Progenitor cell of endocrine pancreas (in vitro differentiated cells): Measurements from ENCODE around the gene HAND2. TPM values are rescaled to one million over a fixed set of nuclear protein-coding genes. Genes with fewer than 3 reads are reported as not detected.

Experiments used
- DNase-seq: peaks from one replicate; pipeline ENCODE4 v3.0.0; 2021; ENCODE audit warnings: low spot score; ENCODE audit not compliant: unreplicated experiment
- H3K27ac Mint-ChIP-seq: 2 replicates; pipeline ENCODE4 v1.8.0; 2021; ENCODE audit warnings: mild to moderate bottlenecking, moderate library complexity, mixed read lengths
- H3K27me3 Mint-ChIP-seq: 2 replicates; pipeline ENCODE4 v1.8.0; 2021; ENCODE audit warnings: mixed read lengths
- H3K36me3 Mint-ChIP-seq: 2 replicates; pipeline ENCODE4 v1.8.0; 2022; ENCODE audit warnings: mixed read lengths; ENCODE audit not compliant: insufficient read depth
- H3K4me1 Mint-ChIP-seq: 2 replicates; pipeline ENCODE4 v1.8.0; 2021; ENCODE audit warnings: low read depth, mixed read lengths
- H3K4me3 Mint-ChIP-seq: 2 replicates; pipeline ENCODE4 v1.8.0; 2021; ENCODE audit warnings: low read depth, mild to moderate bottlenecking, moderate library complexity, mixed read lengths
- H3K9me3 Mint-ChIP-seq: 2 replicates; pipeline ENCODE4 v1.8.0; 2021; ENCODE audit warnings: low read depth, mixed read lengths
- total RNA-seq: library from RNA; stranded (reverse); gene quantifications from 2 replicates; pipeline ENCODE4 v1.2.1, GENCODE V29; 2021
- TF ChIP-seq, protein P1 (sequence below): fragments of 200-600 bp; sonication (generic); IDR thresholded peaks from one replicate; pipeline ENCODE4 v1.5.0; 2021; ENCODE audit warnings: antibody characterized with exemption, mild to moderate bottlenecking; ENCODE audit not compliant: unreplicated experiment

The HAND2 gene
- total RNA-seq, 1 donor from 2014 or later = 2.5 TPM

DNA sequence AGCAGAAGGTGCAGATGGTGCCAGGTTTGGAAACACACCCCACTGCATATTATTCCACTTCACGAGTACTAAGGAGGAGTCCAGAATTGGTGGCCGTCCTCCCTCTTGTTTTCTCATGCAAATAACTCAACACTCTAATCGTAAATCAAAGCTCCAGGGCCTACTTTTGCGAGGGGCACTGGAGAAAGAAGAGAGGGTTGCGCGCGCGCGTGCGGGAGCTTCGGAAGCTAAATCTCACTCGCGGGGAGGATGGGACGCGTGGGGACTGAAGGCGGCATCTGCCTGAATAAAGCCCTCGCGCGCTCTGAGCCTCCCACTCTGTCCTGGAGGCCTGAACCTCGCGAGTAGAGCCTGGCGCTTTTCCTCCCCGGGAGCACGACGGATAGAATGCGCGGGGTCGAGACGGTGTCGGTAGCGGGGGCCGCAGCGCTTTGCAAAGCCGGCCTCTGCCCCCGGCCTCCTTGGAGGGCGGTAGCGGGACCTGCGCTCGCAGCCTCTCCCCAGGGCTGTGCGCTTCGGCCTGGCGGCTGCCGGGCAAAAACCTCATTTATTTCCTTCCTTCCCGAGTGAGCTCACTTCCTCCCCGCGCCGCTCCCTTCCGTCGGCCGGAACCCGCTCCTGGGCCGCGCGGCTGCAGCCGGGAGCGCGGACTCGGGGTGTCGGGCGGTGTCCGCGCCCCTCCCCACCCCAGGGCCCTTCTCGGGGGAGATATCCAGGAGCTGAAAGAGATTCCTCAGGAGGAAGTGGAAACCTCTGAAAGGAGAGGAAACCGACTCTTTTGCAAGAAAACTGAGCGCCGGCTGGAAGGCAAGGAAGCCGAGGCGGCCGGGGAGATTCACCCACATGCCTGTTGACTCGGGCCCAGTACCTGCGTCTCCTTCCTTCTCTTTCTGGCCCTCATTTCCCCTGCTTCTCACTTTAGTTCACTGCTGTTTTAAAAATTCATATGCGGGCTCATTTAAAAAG, 20.7 kb downstream of the HAND2 start:
- TF ChIP-seq, protein P1, sequence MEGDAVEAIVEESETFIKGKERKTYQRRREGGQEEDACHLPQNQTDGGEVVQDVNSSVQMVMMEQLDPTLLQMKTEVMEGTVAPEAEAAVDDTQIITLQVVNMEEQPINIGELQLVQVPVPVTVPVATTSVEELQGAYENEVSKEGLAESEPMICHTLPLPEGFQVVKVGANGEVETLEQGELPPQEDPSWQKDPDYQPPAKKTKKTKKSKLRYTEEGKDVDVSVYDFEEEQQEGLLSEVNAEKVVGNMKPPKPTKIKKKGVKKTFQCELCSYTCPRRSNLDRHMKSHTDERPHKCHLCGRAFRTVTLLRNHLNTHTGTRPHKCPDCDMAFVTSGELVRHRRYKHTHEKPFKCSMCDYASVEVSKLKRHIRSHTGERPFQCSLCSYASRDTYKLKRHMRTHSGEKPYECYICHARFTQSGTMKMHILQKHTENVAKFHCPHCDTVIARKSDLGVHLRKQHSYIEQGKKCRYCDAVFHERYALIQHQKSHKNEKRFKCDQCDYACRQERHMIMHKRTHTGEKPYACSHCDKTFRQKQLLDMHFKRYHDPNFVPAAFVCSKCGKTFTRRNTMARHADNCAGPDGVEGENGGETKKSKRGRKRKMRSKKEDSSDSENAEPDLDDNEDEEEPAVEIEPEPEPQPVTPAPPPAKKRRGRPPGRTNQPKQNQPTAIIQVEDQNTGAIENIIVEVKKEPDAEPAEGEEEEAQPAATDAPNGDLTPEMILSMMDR = no peak

DNA sequence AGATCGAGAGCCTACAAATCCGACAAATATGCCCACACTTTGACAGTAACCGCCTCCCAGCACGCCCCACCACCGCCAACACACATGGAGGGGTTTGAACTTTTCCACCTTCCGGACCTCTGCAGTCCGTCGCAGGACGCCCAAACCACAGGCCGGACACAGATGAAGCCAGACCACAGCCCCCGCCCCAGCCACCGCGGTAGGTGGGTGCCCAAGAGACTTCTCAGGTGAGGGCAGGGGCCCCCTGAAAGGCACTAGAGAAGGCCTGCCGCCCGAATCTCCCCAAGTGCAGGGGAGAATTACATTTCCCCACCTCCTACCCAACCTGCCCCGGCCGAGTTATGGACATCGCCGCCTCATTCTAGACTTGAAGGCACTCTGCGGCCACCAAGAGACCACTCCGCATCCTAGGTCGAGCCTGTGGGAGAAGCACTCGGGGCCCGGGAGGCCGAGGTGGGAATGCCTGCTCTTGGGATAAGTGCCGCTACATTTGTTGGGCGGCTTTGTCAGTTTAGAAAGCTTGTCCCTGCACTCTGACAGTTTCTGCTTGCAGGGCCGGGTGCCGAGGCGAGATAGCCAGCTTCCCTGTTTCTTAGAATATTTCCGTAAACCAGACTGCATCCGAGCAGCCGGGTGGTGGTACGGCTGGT, 21.5 kb downstream of the HAND2 start:
- TF ChIP-seq, protein P1 = no peak
- peaks cover 2% of the 10 kb centered on the region for H3K36me3 Mint-ChIP-seq

More for the DNA sequence above, 20.7 kb downstream of the HAND2 start:
- H3K27me3 Mint-ChIP-seq = peaks cover 97% of the 10 kb centered on the region
- peak overlapping the region; percentile 71 for H3K4me3 Mint-ChIP-seq
- DNase-seq = no peak
- no peaks in the 10 kb centered on the region for H3K9me3 Mint-ChIP-seq
- peaks cover 2% of the 10 kb centered on the region for H3K36me3 Mint-ChIP-seq
- H3K4me1 Mint-ChIP-seq = peaks cover 12% of the 10 kb centered on the region
- H3K27ac Mint-ChIP-seq = no peak overlapping the region

DNA sequence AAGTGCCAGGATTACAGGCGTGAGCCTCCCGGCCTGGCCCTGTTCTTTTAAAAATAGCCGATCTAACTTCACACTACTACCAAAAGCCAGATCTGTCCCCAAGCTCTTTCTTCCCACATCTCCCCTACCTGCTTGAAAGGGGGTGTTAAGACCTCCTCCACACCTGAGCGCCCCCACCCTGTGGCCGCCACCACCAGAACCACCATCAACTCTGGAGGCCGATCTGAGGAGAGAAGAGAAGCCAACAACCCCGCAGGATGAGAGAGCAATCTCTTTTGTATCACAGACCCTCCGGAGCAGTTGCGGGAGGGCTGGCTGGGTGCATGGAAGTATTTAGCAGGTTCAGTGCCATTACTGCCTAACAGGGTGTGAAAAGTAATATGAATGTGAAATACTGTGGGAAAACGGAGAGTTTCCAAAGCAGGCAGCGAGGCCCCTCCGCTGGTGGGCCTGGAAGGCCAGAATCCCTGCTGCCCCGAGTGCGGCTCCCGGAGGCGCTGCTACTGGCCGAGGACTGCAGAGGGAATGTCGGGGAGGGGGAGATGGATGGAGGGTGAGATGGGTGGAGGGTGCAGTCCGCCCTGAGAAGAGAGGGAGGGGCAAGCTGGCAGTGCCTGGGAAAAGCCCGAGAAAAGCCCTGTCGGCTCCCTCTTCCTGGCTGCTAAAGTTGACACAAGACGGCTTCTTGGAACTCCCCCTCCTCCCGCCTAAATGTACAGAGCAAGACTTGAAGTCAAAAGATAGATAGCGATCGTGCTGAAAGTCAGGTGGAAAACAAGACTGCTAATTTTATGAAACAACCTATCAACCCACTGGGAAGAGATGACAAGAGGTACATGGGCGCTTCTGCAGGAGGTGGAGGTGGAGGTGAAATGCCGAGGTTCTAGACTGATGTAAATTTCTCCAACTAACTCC, 22.3 kb downstream of the HAND2 start:
- H3K36me3 Mint-ChIP-seq = peaks cover 2% of the 10 kb centered on the region
- no peak overlapping the region for H3K27ac Mint-ChIP-seq
- peak; percentile 9 for DNase-seq
- H3K4me1 Mint-ChIP-seq = peaks cover 12% of the 10 kb centered on the region
- H3K27me3 Mint-ChIP-seq = peaks cover 97% of the 10 kb centered on the region
- peak overlapping the region; percentile 71 for H3K4me3 Mint-ChIP-seq
- H3K9me3 Mint-ChIP-seq = no peaks in the 10 kb centered on the region
- TF ChIP-seq, protein P1 = no peak

More for the DNA sequence above, 21.5 kb downstream of the HAND2 start:
- peak overlapping the region; percentile 71 for H3K4me3 Mint-ChIP-seq
- H3K9me3 Mint-ChIP-seq = no peaks in the 10 kb centered on the region
- H3K27ac Mint-ChIP-seq = no peak overlapping the region
- no peak for DNase-seq
- H3K27me3 Mint-ChIP-seq = peaks cover 97% of the 10 kb centered on the region
- H3K4me1 Mint-ChIP-seq = peaks cover 12% of the 10 kb centered on the region

DNA sequence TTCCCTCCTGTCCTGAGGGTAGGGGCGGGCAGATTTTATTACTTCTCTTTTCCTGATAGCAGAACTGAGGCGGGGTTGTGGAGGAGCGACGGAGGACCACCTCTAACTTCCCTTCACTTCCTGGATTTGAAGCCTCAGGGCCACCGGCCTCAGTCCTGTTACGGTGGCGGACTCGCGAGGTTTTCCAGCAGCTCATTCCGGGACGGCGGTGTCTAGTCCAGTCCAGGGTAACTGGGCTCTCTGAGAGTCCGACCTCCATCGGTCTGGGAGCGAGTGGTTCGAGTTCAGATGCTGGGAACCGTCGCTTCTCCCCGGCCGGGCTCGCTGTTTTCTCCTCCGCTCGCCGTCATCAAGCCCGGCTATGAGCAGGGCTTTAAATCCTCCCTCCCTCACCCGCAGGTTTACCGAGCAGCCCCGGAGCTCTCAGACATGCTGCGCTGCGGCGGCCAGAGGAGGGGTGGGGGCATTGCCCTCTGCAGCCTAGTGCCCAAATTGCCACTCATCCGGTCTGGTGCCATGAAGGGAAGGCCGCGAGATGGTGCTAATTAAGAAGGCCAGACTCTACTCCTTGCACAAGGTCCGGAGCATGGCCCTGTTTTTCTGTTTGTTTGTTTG, 23.3 kb downstream of the HAND2 start:
- Mint-ChIP-seq H3K4me3 (peak overlapping the region; percentile 47), H3K9me3 (no peaks in the 10 kb centered on the region), H3K36me3 (peaks cover 2% of the 10 kb centered on the region), H3K4me1 (peaks cover 12% of the 10 kb centered on the region), H3K27me3 (peaks cover 96% of the 10 kb centered on the region), H3K27ac (no peak overlapping the region)
- peak; percentile 8 for DNase-seq
- TF ChIP-seq, protein P1 = no peak
